BJ (cell line): Measurements from ENCODE around the gene PIN1. TPM values are rescaled to one million over a fixed set of nuclear protein-coding genes. Genes with fewer than 3 reads are reported as not detected.
"Not testable (repeated sequence)": the region's sequence is repeated elsewhere in the genome, so short reads cannot be mapped to it uniquely, and the experiment has no call there.

Experiments
- CTCF ChIA-PET: fragments of 350-600 bp; formaldehyde crosslinking; extraction: SDS; loops from one replicate; lab custom pipeline; 2021; ENCODE audit warnings: antibody characterized with exemption, inconsistent platforms; lab: Yijun Ruan, JAX
- POLR2A ChIA-PET: fragments of 300-600 bp; sonication (Branson Sonifier 250); formaldehyde crosslinking; extraction: SDS; loops from one replicate; lab custom pipeline; 2021; ENCODE audit warnings: antibody characterized with exemption; lab: Charles Lee
- DNase-seq: peaks from one replicate; pipeline ENCODE4 v3.0.0-alpha.2; 2011; ENCODE audit warnings: low read depth
- H3K27me3 ChIP-seq: 2 replicates; pipeline ENCODE4 v1.6.0; 2011; ENCODE audit warnings: low read length; ENCODE audit not compliant: control insufficient read depth, insufficient read depth
- H3K36me3 ChIP-seq: 2 replicates; pipeline ENCODE4 v1.5.1; 2011; ENCODE audit warnings: low read length; ENCODE audit not compliant: control insufficient read depth, insufficient read depth
- H3K4me3 ChIP-seq: 2 replicates; pipeline ENCODE4 v1.5.1; 2011; ENCODE audit warnings: low read depth, mild to moderate bottlenecking, control low read depth, low read length
- polyA minus RNA-seq: library from RNA; depleted of rRNA, polyadenylated mRNA; stranded (reverse); fragments of >200 nt; gene quantifications from 2 replicates; pipeline ENCODE4 v1.2.3, GENCODE V29; 2011; rRNA and poly(A)+ RNA removed
- polyA plus RNA-seq: library from polyadenylated mRNA; depleted of rRNA; stranded (reverse); fragments of >200 nt; gene quantifications from 2 replicates; pipeline ENCODE4 v1.2.3, GENCODE V29; 2011; rRNA removed
- TF ChIP-seq, protein P1 (sequence below): IDR thresholded peaks from 2 replicates; pipeline ENCODE4 v1.5.1; 2011; ENCODE audit warnings: low read depth, mild to moderate bottlenecking, control low read depth, inconsistent platforms, low read length, moderate library complexity; ENCODE audit not compliant: insufficient read depth

The PIN1 gene
- polyA plus RNA-seq (56.4 and 89.6 TPM in 2 replicates), polyA minus RNA-seq (8.1 and 14.3 TPM in 2 replicates)

DNA sequence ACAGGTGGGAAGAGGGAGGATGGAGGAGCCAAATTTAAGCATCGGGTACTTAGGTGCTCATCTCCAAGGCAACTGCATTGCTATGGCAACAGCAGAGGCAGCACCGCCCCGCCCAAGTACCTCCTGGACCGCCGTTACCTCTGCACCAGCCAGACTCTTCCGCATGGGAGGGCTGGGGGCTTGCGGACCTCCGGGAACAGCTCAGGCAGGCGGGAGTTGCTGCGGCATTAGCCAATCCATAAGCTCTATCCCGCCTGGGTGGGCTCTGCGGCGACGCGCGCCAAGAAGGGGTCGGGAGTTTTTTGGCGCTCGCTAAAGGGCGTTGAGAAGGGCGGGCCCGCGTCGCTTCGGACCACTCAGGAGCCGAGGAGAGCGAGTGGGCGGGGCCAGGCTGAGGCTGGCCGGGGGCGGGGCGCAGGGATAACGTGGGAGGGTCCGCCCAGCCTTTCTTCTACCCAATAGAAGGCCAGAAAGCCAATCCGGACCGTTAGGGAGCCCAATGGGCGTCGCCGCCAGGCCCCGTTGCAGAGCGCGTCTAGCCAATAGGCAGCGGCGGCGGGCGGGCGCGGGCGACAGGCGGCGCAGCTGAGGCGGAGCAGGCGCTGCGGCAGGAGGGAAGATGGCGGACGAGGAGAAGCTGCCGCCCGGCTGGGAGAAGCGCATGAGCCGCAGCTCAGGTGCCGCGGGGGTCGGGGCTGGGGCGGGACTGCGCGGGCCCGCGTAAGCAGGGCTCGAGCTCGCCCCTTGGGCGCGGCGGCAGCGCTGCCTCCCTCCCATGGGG, at the start of gene PIN1:
TSS of gene PIN1 (plus strand) at position 593 of the 781 bp plus-strand sequence. CDS start at position 620, 27 bp downstream.
- Histone ChIP-seq H3K27me3 (no peaks in the 10 kb centered on the region), H3K36me3 (peaks cover 10% of the 10 kb centered on the region), H3K4me3 (peak within 1 kb of the TSS; percentile 94)
- ChIA-PET CTCF (interaction anchor here (0.6 kb wide), 1 partner anchor 34 kb away, joined by 3 read pairs; no protein-coding TSS in a partner anchor), POLR2A (interaction anchor here (0.5 to 0.6 kb wide), 3 partner anchors 14 to 545 kb away, joined by 3 to 14 read pairs (median 4); partner anchors contain the start of gene TYK2)
- DNase-seq, result peak; percentile 91
- TF ChIP-seq, protein P1, sequence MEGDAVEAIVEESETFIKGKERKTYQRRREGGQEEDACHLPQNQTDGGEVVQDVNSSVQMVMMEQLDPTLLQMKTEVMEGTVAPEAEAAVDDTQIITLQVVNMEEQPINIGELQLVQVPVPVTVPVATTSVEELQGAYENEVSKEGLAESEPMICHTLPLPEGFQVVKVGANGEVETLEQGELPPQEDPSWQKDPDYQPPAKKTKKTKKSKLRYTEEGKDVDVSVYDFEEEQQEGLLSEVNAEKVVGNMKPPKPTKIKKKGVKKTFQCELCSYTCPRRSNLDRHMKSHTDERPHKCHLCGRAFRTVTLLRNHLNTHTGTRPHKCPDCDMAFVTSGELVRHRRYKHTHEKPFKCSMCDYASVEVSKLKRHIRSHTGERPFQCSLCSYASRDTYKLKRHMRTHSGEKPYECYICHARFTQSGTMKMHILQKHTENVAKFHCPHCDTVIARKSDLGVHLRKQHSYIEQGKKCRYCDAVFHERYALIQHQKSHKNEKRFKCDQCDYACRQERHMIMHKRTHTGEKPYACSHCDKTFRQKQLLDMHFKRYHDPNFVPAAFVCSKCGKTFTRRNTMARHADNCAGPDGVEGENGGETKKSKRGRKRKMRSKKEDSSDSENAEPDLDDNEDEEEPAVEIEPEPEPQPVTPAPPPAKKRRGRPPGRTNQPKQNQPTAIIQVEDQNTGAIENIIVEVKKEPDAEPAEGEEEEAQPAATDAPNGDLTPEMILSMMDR, result peak; percentile 50

DNA sequence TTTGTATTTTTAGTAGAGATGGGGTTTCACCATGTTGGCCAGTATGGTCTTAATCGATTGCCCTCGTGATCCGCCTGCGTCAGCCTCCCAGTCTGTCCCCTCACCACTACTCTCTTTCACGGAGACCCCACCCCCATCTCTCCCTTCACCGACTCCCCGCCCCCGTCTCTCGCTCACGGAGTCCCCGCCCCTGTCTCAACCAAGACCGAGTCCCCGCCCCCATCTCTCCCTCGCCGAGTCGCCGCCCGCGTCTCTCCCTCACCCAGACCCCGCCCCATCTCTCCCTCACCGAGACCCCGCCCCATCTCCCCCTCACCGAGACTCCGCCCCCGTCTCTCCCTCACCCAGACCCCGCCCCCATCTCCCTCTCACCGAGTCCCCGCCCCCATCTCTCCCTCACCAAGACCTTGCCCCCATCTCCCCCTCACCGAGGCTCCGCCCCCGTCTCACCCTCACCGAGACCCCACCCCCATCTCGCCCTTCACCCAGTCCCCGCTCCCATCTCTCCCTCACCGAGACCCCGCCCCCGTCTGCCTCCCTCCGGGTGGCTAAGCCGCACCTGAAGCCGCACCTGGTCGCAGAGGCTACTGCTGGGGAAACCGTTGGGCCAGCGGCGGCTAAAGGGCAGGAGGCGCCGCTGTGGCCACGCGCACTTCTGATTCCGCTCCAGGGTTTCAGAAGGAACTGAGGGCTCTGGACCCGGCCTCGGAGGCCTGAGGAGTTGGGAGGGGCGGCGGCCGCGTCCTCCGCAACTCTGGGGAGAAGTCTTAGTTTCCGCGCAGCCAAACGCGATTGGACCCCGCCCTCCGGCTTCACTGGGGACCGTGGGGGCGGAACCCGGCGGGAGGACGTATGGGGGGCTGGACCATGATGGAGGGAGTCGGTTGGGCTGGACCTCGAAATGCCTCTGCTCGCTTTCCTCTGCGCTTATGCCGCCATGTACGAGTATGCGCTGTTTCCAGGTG, 49.5 kb upstream of the PIN1 start:
- H3K36me3 ChIP-seq, result no peaks in the 10 kb centered on the region
- ChIA-PET CTCF (no interaction called here), POLR2A (no interaction called here)
- TF ChIP-seq, protein P1, result no peak
- no peaks in the 10 kb centered on the region for H3K27me3 ChIP-seq
- H3K4me3 ChIP-seq, result peak overlapping the region; percentile 94
- DNase-seq, result peak; percentile 52

DNA sequence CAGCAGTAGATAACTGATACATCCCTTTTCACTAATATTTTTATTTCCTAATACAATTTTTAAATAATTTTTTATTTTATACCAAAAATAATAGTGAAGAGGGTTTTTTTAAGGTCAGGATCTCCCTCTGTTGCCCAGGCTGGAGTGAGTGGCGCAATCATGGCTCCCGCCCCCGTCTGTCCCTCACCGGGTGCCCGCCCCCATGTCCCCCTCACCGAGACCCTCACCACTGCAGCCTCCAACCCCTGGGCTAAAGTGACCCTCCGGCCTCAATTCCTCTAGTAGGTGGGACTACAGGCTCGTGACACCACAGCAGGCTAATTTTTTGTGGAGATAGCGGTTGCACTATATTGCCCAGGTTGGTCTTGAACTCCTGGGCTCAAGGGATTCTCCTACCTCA, 48.8 kb upstream of the PIN1 start:
- no peaks in the 10 kb centered on the region for H3K27me3 ChIP-seq
- TF ChIP-seq, protein P1, result no peak
- ChIA-PET POLR2A (no interaction called here), CTCF (no interaction called here)
- no peaks in the 10 kb centered on the region for H3K36me3 ChIP-seq
- peak overlapping the region; percentile 94 for H3K4me3 ChIP-seq
- DNase-seq, result no peak

DNA sequence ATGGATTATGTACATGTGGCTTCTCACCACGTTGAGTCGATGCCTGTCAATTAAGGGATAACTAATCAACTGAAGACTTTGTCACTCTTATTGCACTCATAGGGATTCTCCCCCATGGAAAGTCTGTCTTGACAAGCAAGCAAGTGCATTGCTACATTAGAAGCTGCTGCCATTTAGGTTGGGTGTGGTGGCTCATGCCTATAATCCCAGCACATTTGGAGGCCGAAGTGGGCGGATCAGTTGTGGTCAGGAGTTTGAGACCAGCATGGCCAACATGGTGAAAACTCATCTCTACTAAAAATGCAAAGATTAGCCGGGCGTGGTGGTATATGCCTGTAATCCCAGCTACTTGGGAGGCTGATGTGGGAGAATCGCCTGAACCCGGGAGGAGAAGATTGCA, 48.3 kb upstream of the PIN1 start:
- Histone ChIP-seq H3K4me3 (no peak overlapping the region), H3K27me3 (no peaks in the 10 kb centered on the region), H3K36me3 (no peaks in the 10 kb centered on the region)
- no peak for DNase-seq
- ChIA-PET POLR2A (no interaction called here), CTCF (no interaction called here)
- TF ChIP-seq, protein P1, result no peak

DNA sequence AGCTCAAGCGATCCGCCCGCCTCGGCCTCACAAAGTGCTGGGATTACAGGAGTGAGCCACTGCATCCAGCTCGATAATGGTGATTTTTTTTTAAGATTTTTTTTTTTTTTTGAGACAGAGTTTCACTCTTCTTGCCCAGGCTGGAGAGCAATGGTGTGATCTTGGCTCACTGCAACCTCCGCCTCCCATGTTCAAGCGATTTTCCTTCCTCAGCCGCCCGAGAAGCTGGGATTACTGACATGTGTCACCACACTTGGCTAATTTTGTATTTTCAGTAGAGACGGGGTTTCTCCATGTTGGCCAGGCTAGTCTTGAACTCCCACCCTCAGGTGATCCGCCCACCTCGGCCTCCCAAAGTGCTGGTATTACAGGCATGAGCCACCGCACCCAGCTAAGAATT, 46.5 kb upstream of the PIN1 start:
- CTCF ChIA-PET, result interaction anchor here (0.6 to 1.4 kb wide), 4 partner anchors 161 to 203 kb away, joined by 3 to 4 read pairs (median 3); no protein-coding TSS in a partner anchor
- H3K36me3 ChIP-seq, H3K4me3 ChIP-seq, H3K27me3 ChIP-seq, DNase-seq, POLR2A ChIA-PET: not testable (repeated sequence)
